Testis (tissue), 2 donors: Measurements from ENCODE around the gene AFAP1L2.

ENCODE experiments used
- POLR2A ChIP-seq: fragments of 450-650 bp; IDR thresholded peaks from one replicate; pipeline ENCODE4 v1.6.1; 2017; ENCODE audit warnings: antibody characterized with exemption, mild to moderate bottlenecking, moderate library complexity
- TF ChIP-seq, protein P1 (sequence below), 3 experiments: fragments of 450-650 bp in 2 of 3; fragments of 200-600 bp in 1 of 3; sonication (generic) in 1 of 3; IDR thresholded peaks; one replicate each; pipeline ENCODE4 v1.5.1; 2016 to 2019; ENCODE audit warnings: antibody characterized with exemption in 3 of 3, mild to moderate bottlenecking in 2 of 3, moderate library complexity in 1 of 3

DNA sequence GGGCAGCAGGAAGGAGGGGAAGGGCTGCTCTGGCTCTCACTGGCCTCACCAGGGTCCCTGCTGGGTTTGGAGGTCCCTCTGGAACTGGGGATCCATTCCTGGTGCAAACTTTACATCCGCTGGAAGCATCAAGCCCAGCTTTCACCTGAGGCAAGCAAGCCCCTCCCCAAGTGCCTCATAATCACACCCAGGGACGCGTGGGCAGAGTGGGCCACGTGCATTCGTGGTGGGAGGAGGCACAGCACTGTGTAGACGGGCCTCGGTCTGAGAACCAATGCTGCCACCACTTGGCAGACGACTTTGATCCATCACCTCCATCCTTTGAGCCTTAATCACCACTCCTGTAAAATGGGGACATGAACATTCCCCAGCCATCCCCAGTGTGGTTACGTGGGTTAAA is 91.2 kb downstream of the AFAP1L2 start:
- no peak for TF ChIP-seq POLR2A
- TF ChIP-seq, protein P1, sequence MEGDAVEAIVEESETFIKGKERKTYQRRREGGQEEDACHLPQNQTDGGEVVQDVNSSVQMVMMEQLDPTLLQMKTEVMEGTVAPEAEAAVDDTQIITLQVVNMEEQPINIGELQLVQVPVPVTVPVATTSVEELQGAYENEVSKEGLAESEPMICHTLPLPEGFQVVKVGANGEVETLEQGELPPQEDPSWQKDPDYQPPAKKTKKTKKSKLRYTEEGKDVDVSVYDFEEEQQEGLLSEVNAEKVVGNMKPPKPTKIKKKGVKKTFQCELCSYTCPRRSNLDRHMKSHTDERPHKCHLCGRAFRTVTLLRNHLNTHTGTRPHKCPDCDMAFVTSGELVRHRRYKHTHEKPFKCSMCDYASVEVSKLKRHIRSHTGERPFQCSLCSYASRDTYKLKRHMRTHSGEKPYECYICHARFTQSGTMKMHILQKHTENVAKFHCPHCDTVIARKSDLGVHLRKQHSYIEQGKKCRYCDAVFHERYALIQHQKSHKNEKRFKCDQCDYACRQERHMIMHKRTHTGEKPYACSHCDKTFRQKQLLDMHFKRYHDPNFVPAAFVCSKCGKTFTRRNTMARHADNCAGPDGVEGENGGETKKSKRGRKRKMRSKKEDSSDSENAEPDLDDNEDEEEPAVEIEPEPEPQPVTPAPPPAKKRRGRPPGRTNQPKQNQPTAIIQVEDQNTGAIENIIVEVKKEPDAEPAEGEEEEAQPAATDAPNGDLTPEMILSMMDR (IDR thresholded peaks at IDR 0.05), result no peak
